Heart right ventricle (tissue), 16 donors: ENCODE results near the gene ARHGAP1. TPM values are rescaled to one million over a fixed set of nuclear protein-coding genes. Genes with fewer than 3 reads are reported as not detected.

ENCODE experiments used
- ATAC-seq, 8 donors: fragments of 200-7000 bp; cut with Tn5 transposase; one replicate each; pipeline ENCODE4 v1.9.1; 2020; ENCODE audit warnings: mild to moderate bottlenecking in 8 of 8, moderate library complexity in 8 of 8, moderate number of reproducible peaks in 1 of 8
- DNase-seq, 2 donors: peaks; one replicate each; pipeline ENCODE4 v3.0.0-alpha.2; 2020
- H3K27ac ChIP-seq, 10 donors: fragments of 200-600 bp; sonication (generic) in 2 of 10; one replicate each; pipeline versions ENCODE4 v1.5.0 to v1.8.0; 2020 to 2022; ENCODE audit warnings: mild to moderate bottlenecking in 3 of 10
- H3K27me3 ChIP-seq, 7 donors: fragments of 200-600 bp; one replicate each; pipeline ENCODE4 v1.8.0; 2021 to 2022; ENCODE audit warnings: mild to moderate bottlenecking in 2 of 7
- H3K36me3 ChIP-seq, 9 donors: fragments of 200-600 bp; sonication (generic) in 1 of 9; one replicate each; pipeline versions ENCODE4 v1.5.0 to v1.8.0; 2020 to 2022; ENCODE audit warnings: mild to moderate bottlenecking in 2 of 9
- H3K4me1 ChIP-seq, 9 donors: fragments of 200-600 bp; sonication (generic) in 1 of 9; one replicate each; pipeline versions ENCODE4 v1.5.0 to v1.8.0; 2020 to 2022; ENCODE audit warnings: mild to moderate bottlenecking in 4 of 9
- H3K4me3 ChIP-seq, 10 donors: fragments of 200-600 bp; sonication (generic) in 2 of 10; one replicate each; pipeline versions ENCODE4 v1.5.0 to v1.8.0; 2020 to 2022; ENCODE audit warnings: mild to moderate bottlenecking in 7 of 10, moderate library complexity in 2 of 10
- H3K9me3 ChIP-seq, 11 donors: fragments of 200-600 bp in 10 of 11; sonication (generic) in 2 of 11; one replicate each; pipeline versions ENCODE4 v1.5.0 to v1.8.0; 2013 to 2022; ENCODE audit warnings: mild to moderate bottlenecking in 2 of 11, control low read depth in 1 of 11, moderate library complexity in 1 of 11
- WGBS, 2 donors: extraction: QIAGEN DNeasy Blood & Tissue Kit; methylation state at CpG; one replicate each; pipeline ENCODE4 v1.1.7; 2013; ENCODE audit warnings: inconsistent platforms in 1 of 2; 5-methylcytosine and 5-hydroxymethylcytosine counted together
- intact Hi-C, 10 donors: fragments of 100-400 bp; cut with DNase I; formaldehyde crosslinking; loops; one replicate each; pipeline versions ENCODE4 v1.11.1 to v1.14.2; 2022
- long read RNA-seq, 3 donors: library from polyadenylated mRNA; unstranded; transcript quantifications; one replicate each; pipeline ENCODE4 v2.0.0, GENCODE V29; 2020 to 2021
- polyA plus RNA-seq, 2 donors: library from polyadenylated mRNA; stranded (reverse); fragments of 200-250 nt; gene quantifications; one replicate each; pipeline ENCODE4 v1.2.3, GENCODE V29; 2013
- total RNA-seq, 10 donors: library from RNA; stranded (reverse); fragmentation: NEBNext Ultra II Directional in 3 of 10; extraction: Animal tissue kit (Norgen Biotek cat#: 25700) in 3 of 10; gene quantifications; one replicate each; pipeline versions ENCODE4 v1.2.1 to v1.2.4, GENCODE V29; 2021 to 2023
- TF ChIP-seq, protein P1 (sequence below), 9 donors: fragments of 200-600 bp; sonication (generic) in 2 of 9; IDR thresholded peaks; one replicate each; pipeline versions ENCODE4 v1.5.0 to v1.8.0; 2021 to 2022; ENCODE audit warnings: antibody characterized with exemption in 9 of 9, mild to moderate bottlenecking in 5 of 9, moderate library complexity in 1 of 9
- donor health status: Arrhythmogenic right ventricular cardiomyopathy.
- donor health status: ischemic (EF 13 %, LVEDD 7.1; RV severe dilation, severe dysfunction).
- donor health status: healthy with polysubstance abuse.
- donor health status: DM: no; HTN: yes; CAD: no.
- donor health status: DM: no; HTN: no; CAD: no.
- donor health status: ischemic (EF 25% LVEDD 6.9; RV normal size, moderate dysfunction).
- donor health status: ischemic (EF 25% LVEDD 5.7; RV mildly dilated, moderate dysfunction).
- donor health status: healthy.
- donor health status: DM: yes; HTN: yes; CAD: no.
- donor health status: Ischemic cardiomyopathy.
- donor health status: ischemic (EF 35%, LVEDD 5.7; RV mildly dilated, moderate dysfunction).
- donor health status: nonischemic (EF 11% LVEDD 7.7; RV severe dilation, severe dysfunction).
- donor health status: DM: yes; HTN: yes; CAD: no.
- donor health status: PGD.
- donor health status: ischemic (EF 29% LVEDD 5.4; RV normal size, mild dysfunction).
- donor health status: nonischemic (EF 23%, LVEDD 6.1; RV moderate dilation, normal function).

The ARHGAP1 gene
- 100 to 1,000 TPM in 7 of 10 donors, 10 to 100 TPM in 3; 59.0 to 268 (median 140) TPM for total RNA-seq
- polyA plus RNA-seq = 10 to 100 TPM; 28.4 to 38.7 TPM
- long read RNA-seq, donor 1, partial matches to known transcripts = 0 of 20 reads
- long read RNA-seq, donor 1, other reads (novel, unspliced or antisense) = 15 of 20 reads
- long read RNA-seq, donor 2, partial matches to known transcripts = 0 of 39 reads
- long read RNA-seq, donor 2, other reads (novel, unspliced or antisense) = 34 of 39 reads
- long read RNA-seq, donor 3, partial matches to known transcripts = 4 of 24 reads
- long read RNA-seq, donor 3, other reads (novel, unspliced or antisense) = 19 of 24 reads

DNA sequence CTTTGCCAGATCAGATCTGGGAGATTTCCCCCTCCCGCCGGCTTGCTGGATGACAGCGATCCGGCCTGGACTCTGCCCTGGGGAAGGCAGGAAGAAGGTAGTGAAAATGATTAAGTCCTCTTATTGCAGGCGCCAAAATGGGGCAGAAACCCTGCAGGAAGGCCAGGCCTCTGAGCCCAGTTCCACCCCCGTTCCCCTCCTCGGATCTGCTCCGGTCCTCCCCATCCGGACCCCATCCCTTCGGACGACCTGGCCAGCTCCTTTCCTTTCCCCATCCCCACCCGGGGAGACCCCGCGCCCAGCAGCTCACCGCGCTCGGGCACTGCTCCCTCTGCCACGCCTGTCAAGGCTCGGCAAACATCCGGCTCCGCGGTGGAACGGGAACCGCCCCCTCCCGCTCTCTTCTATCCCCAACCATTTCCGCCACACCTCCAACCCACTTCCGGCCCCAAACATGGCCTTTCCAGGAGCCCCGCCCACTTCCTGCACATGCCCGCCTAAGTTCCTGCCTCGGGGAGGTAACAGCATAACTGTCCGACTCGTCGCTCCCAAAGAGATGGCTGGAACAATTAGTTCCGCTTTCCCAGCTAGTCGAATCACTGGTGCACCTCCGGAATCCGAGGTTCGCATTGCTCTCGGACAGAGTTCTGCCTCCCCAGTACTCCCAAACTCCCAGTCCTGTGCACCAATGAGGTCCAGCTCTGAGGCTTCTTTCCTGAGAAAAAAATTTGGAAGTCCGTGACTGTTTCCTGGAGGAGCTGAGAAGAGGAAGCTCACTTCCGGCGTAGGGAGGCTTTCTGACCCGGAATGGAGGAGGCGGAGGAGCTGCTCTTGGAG is at the start of gene ARHGAP1, which contains the start of gene ZNF408:
ARHGAP1 (minus strand) TSS at position 379 of the 837 bp plus-strand sequence. CDS start 4,512 bp downstream, outside the sequence.
ZNF408 (plus strand) TSS at position 791 of the 837 bp plus-strand sequence; CDS start at position 808, 17 bp downstream.
- Histone ChIP-seq H3K4me3 (peak within 1 kb of the TSS; percentile 73 to 98 (median 86)), H3K36me3 (peaks cover 0 to 63% (median 34%) of the 10 kb centered on the region in 9 donors), H3K27ac (peak within 1 kb of the TSS; percentile 86 to 98 (median 94)), H3K27me3 (no peaks in the 10 kb centered on the region), H3K9me3 (no peaks in the 10 kb centered on the region), H3K4me1 (peaks cover 26 to 65% (median 63%) of the 10 kb centered on the region in 9 donors)
- TF ChIP-seq, protein P1, sequence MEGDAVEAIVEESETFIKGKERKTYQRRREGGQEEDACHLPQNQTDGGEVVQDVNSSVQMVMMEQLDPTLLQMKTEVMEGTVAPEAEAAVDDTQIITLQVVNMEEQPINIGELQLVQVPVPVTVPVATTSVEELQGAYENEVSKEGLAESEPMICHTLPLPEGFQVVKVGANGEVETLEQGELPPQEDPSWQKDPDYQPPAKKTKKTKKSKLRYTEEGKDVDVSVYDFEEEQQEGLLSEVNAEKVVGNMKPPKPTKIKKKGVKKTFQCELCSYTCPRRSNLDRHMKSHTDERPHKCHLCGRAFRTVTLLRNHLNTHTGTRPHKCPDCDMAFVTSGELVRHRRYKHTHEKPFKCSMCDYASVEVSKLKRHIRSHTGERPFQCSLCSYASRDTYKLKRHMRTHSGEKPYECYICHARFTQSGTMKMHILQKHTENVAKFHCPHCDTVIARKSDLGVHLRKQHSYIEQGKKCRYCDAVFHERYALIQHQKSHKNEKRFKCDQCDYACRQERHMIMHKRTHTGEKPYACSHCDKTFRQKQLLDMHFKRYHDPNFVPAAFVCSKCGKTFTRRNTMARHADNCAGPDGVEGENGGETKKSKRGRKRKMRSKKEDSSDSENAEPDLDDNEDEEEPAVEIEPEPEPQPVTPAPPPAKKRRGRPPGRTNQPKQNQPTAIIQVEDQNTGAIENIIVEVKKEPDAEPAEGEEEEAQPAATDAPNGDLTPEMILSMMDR (IDR thresholded peaks at IDR 0.05) = no peak
- intact Hi-C loops = loop anchor here in 2 of 10 donors (1.0 kb wide), 1 partner anchor 83 kb away; the partner anchor contains the start of genes ATG13 (in 2 of the 2) and HARBI1 (in 2 of the 2)
- DNase-seq (peak; percentile 99 to 100), ATAC-seq (peak; percentile 89 to 97 (median 96))
- 0% methylated on average over 44 of the region's 44 CpGs for WGBS, 2 donors

- H3K27me3 ChIP-seq = no peaks in the 10 kb centered on the region
- WGBS, 2 donors = 94 to 96% methylated on average over 6 of the region's 6 CpGs
- no peak overlapping the region for H3K4me3 ChIP-seq
- no peaks in the 10 kb centered on the region for H3K9me3 ChIP-seq
- no peak for ATAC-seq
- no peaks in the 10 kb centered on the region for H3K4me1 ChIP-seq
- H3K36me3 ChIP-seq = peaks cover 0 to 100% (median 79%) of the 10 kb centered on the region in 9 donors
- TF ChIP-seq, protein P1 (IDR thresholded peaks at IDR 0.05) = no peak
- intact Hi-C loops = no loop called here
- H3K27ac ChIP-seq = no peak overlapping the region
- DNase-seq = no peak
These were observed 46.7 kb upstream of the ARHGAP1 start for GRCh38 chr11:46747150-46747549.

DNA sequence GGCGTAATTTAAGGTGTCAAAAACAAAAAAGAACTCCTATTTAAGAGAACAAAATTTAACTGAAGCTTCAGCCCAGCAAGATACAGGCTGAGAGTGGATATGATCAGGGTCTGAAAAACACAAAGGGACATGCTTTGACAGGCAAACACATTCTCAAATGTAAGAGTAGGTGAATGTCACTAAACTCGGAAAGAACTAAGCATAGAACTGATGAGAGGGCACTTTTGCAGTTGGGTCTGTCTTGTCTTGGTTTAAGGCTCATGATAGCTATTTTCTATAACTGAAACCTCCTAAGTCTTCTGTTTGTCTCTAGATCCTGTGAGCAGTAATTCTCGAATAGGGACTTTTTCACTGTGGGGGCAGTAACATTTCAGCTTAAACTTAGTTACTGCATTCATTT is 45.6 kb upstream of the ARHGAP1 start:
- no peaks in the 10 kb centered on the region for H3K9me3 ChIP-seq
- intact Hi-C loops = no loop called here
- H3K27me3 ChIP-seq = no peaks in the 10 kb centered on the region
- no peak overlapping the region for H3K27ac ChIP-seq
- 93% methylated on average over 3 of the region's 3 CpGs for WGBS, 2 donors
- no peak overlapping the region for H3K4me3 ChIP-seq
- ATAC-seq (no peak), DNase-seq (no peak)
- H3K36me3 ChIP-seq = peaks cover 0 to 100% (median 71%) of the 10 kb centered on the region in 9 donors
- H3K4me1 ChIP-seq = peaks cover 0 to 5% (median 0%) of the 10 kb centered on the region in 9 donors
- TF ChIP-seq, protein P1 (IDR thresholded peaks at IDR 0.05) = no peak

GRCh38 chr11:46745328-46745727 is 44.9 kb upstream of the ARHGAP1 start:
- intact Hi-C loops = no loop called here
- no peaks in the 10 kb centered on the region for H3K9me3 ChIP-seq
- ATAC-seq (no peak), DNase-seq (no peak)
- H3K4me1 ChIP-seq = peaks cover 0 to 5% (median 0%) of the 10 kb centered on the region in 9 donors
- WGBS, 2 donors = 83 to 88% methylated on average over 1 of the region's 1 CpG
- no peak overlapping the region for H3K27ac ChIP-seq
- TF ChIP-seq, protein P1 (IDR thresholded peaks at IDR 0.05) = no peak
- no peak overlapping the region for H3K4me3 ChIP-seq
- peaks cover 0 to 98% (median 64%) of the 10 kb centered on the region in 9 donors for H3K36me3 ChIP-seq
- H3K27me3 ChIP-seq = no peaks in the 10 kb centered on the region
